GM12864 (cell line): Measurements from ENCODE around the gene BLTP3B.

ENCODE experiments used
- DNase-seq: peaks from one replicate; pipeline ENCODE4 v3.0.0-alpha.2; 2011; ENCODE audit warnings: low read depth
- H3K4me3 ChIP-seq: 2 replicates; pipeline ENCODE4 v1.5.1; 2011; ENCODE audit warnings: mild to moderate bottlenecking, low read depth, low read length, control low read depth
- CTCF ChIP-seq: IDR thresholded peaks from 2 replicates; pipeline ENCODE4 v1.5.1; 2011; ENCODE audit warnings: low read depth, mild to moderate bottlenecking, moderate library complexity, low read length, control low read depth, inconsistent platforms; ENCODE audit errors: missing control alignments

Gene BLTP3B

DNA sequence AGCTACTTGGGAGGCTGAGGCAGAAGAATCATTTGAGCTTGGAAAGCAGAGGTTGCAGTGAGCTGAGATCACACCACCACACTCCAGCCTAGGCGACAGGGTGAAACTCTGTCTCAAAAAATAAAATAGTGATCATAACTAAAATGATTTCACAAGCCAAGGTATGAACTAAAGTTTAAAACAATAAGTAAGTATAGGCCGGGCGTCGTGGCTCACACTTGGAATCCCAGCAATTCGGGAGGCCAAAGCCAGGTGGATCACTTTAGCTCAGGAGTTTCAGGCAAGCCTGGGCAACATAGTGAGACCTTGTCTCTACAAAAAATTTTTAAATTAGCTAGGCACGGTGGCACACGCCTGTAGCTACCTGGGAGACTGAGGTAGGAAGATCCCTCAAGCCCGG lies 27.4 kb downstream of the BLTP3B start:
- DNase-seq: no peak
- no peak for TF ChIP-seq CTCF
- no peak overlapping the region for H3K4me3 ChIP-seq

DNA sequence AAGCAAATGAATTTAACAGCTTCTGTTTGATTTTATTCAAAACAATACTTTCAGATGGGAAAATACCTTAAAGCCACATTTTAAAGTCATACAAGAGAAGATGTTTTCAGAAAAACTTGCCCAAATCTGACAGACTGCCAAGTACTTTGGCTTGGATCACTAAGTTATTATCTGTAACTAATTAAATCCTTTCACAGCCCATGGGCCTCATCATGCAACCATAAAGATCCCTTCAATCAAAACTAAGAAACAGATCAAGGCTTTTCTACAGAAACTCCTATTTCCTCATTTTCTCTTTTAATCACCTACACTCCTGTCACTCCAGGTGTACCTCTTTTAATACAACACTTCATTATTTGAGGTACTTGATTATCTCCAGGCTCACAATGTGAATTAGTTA lies 28.1 kb downstream of the BLTP3B start:
- no peak overlapping the region for H3K4me3 ChIP-seq
- no peak for TF ChIP-seq CTCF
- DNase-seq: no peak

GRCh38 chr12:100110276-100110675 lies 32.4 kb downstream of the BLTP3B start:
- no peak overlapping the region for H3K4me3 ChIP-seq
- DNase-seq: no peak
- no peak for TF ChIP-seq CTCF

GRCh38 chr12:100106861-100107260 lies 35.8 kb downstream of the BLTP3B start:
- no peak for TF ChIP-seq CTCF
- no peak for DNase-seq
- no peak overlapping the region for H3K4me3 ChIP-seq

GRCh38 chr12:100105661-100106060 lies 37.0 kb downstream of the BLTP3B start:
- no peak for DNase-seq
- no peak overlapping the region for H3K4me3 ChIP-seq
- TF ChIP-seq CTCF: no peak

- no peak for TF ChIP-seq CTCF
- H3K4me3 ChIP-seq: no peak overlapping the region
- no peak for DNase-seq
Measured at GRCh38 chr12:100101000-100101399, 41.7 kb downstream of the BLTP3B start.
